Fibroblast of lung (primary cell): ENCODE data around the gene POGLUT3.

Experiments
- EZH2 ChIP-seq: IDR thresholded peaks from 2 replicates; pipeline ENCODE4 v1.5.1; 2012; ENCODE audit warnings: low read length, control low read depth, mild to moderate bottlenecking; ENCODE audit errors: missing control alignments
- TF ChIP-seq, protein P1 (sequence below), 2 donors: IDR thresholded peaks in 1 of 2; conservative IDR thresholded peaks in 1 of 2; 1 replicate in 1 of 2; 2 replicates in 1 of 2; pipeline ENCODE4 v1.5.1; 2011 to 2012; ENCODE audit warnings: low read length in 2 of 2, control low read depth in 1 of 2, inconsistent platforms in 1 of 2, low read depth in 1 of 2, mild to moderate bottlenecking in 1 of 2

DNA sequence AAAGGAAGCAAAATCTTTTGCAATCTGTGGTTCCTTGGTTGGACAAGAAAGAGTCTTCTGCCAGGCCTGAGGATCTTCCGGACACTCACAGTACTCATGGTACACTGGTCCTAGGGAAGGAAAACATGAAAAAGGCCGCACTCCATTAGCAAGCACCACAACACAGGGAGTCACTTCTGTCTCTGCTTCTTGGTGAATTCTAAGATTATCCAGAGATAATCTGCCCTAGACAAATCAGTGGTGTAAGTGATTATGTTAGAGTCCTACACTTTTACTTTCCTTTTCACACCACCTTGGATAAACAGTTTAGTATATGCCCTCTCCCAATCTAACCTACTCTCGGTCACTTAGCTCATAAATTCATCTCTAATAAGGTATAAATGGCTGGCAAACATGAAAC lies 11.9 kb downstream of the POGLUT3 start:
- TF ChIP-seq, protein P1, sequence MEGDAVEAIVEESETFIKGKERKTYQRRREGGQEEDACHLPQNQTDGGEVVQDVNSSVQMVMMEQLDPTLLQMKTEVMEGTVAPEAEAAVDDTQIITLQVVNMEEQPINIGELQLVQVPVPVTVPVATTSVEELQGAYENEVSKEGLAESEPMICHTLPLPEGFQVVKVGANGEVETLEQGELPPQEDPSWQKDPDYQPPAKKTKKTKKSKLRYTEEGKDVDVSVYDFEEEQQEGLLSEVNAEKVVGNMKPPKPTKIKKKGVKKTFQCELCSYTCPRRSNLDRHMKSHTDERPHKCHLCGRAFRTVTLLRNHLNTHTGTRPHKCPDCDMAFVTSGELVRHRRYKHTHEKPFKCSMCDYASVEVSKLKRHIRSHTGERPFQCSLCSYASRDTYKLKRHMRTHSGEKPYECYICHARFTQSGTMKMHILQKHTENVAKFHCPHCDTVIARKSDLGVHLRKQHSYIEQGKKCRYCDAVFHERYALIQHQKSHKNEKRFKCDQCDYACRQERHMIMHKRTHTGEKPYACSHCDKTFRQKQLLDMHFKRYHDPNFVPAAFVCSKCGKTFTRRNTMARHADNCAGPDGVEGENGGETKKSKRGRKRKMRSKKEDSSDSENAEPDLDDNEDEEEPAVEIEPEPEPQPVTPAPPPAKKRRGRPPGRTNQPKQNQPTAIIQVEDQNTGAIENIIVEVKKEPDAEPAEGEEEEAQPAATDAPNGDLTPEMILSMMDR (conservative IDR thresholded peaks at IDR 0.05 in 1 of 2, IDR thresholded peaks at IDR 0.05 in 1 of 2; ENCODE audit: low read depth in 1 of 2, low read length in 2 of 2): no peak
- TF ChIP-seq EZH2: no peak
